ENCODE data around the gene PLEKHO1.

PLEKHO1 gene

GRCh38 chr1:150162582-150162861, 12.8 kb downstream of the PLEKHO1 start:
- H3K4me3 ChIP-seq (ENCODE audit: low read depth, low read length), result peak overlapping the region; percentile 30
- no peak for DNase-seq (ENCODE audit: low read depth)
- TF ChIP-seq MAX (IDR thresholded peaks at IDR 0.05; ENCODE audit: low read depth, low read length) (no peak), CTCF (IDR thresholded peaks at IDR 0.05; ENCODE audit: low read depth, low read length) (no peak), POLR2A (IDR thresholded peaks at IDR 0.05; ENCODE audit: extremely low read depth, insufficient read length) (no peak), MYC (IDR thresholded peaks at IDR 0.05; ENCODE audit: low read depth, low read length) (no peak)

- DNase-seq (ENCODE audit: low read depth), result peak; percentile 95
- no peak for TF ChIP-seq MYC (IDR thresholded peaks at IDR 0.05; ENCODE audit: low read depth, low read length)
- 0 out of 2 replicates have a peak, but pooled peaks have one; percentile 7 for TF ChIP-seq MAX (IDR thresholded peaks at IDR 0.05; ENCODE audit: low read depth, low read length)
- TF ChIP-seq CTCF (IDR thresholded peaks at IDR 0.05; ENCODE audit: low read depth, low read length), result no peak
- TF ChIP-seq POLR2A (IDR thresholded peaks at IDR 0.05; ENCODE audit: extremely low read depth, insufficient read length), result no peak
- H3K4me3 ChIP-seq (ENCODE audit: low read depth, low read length), result peak overlapping the region; percentile 30
Observed at GRCh38 chr1:150162862-150163706, 13.4 kb downstream of the PLEKHO1 start.

GRCh38 chr1:150164224-150164623, 14.5 kb downstream of the PLEKHO1 start:
- H3K4me3 ChIP-seq (ENCODE audit: low read depth, low read length), result no peak overlapping the region
- no peak for DNase-seq (ENCODE audit: low read depth)
- no peak for TF ChIP-seq MYC (IDR thresholded peaks at IDR 0.05; ENCODE audit: low read depth, low read length)
- no peak for TF ChIP-seq CTCF (IDR thresholded peaks at IDR 0.05; ENCODE audit: low read depth, low read length)
- no peak for TF ChIP-seq POLR2A (IDR thresholded peaks at IDR 0.05; ENCODE audit: extremely low read depth, insufficient read length)
- no peak for TF ChIP-seq MAX (IDR thresholded peaks at IDR 0.05; ENCODE audit: low read depth, low read length)

GRCh38 chr1:150164779-150165178, 15.1 kb downstream of the PLEKHO1 start:
- no peak for DNase-seq (ENCODE audit: low read depth)
- no peak overlapping the region for H3K4me3 ChIP-seq (ENCODE audit: low read depth, low read length)
- no peak for TF ChIP-seq POLR2A (IDR thresholded peaks at IDR 0.05; ENCODE audit: extremely low read depth, insufficient read length)
- TF ChIP-seq MAX (IDR thresholded peaks at IDR 0.05; ENCODE audit: low read depth, low read length), result no peak

- peak; percentile 67 for DNase-seq (ENCODE audit: low read depth)
- H3K4me3 ChIP-seq (ENCODE audit: low read depth, low read length), result no peak overlapping the region
- TF ChIP-seq POLR2A (IDR thresholded peaks at IDR 0.05; ENCODE audit: extremely low read depth, insufficient read length) (no peak), MAX (IDR thresholded peaks at IDR 0.05; ENCODE audit: low read depth, low read length) (no peak), CTCF (IDR thresholded peaks at IDR 0.05; ENCODE audit: low read depth, low read length) (peak; percentile 78), MYC (IDR thresholded peaks at IDR 0.05; ENCODE audit: low read depth, low read length) (no peak)
Observed at GRCh38 chr1:150165622-150166612, 16.2 kb downstream of the PLEKHO1 start.
